IMR-90 (cell line): Measurements from ENCODE around the gene KCNQ1. TPM values are rescaled to one million over a fixed set of nuclear protein-coding genes. Genes with fewer than 3 reads are reported as not detected.

ENCODE experiments used
- ATAC-seq: fragments of 200-7000 bp; cut with Tn5 transposase; 2 replicates; pipeline ENCODE4 v1.9.1; 2020; ENCODE audit warnings: low read depth, mild to moderate bottlenecking, moderate library complexity
- BruUV-seq: library from RNA; stranded (reverse); fragments of 400-500 nt; replicated peaks from 2 replicates; lab custom pipeline; 2021; lab: Mats Ljungman, UMichigan
- CTCF ChIA-PET: fragments of 300-600 bp; formaldehyde crosslinking; extraction: SDS; loops from one replicate; lab custom pipeline; 2021; ENCODE audit warnings: antibody characterized with exemption; lab: Yijun Ruan, JAX
- POLR2A ChIA-PET: fragments of 300-600 bp; sonication (Branson Sonifier 250); formaldehyde crosslinking; loops from one replicate; lab custom pipeline; 2022; ENCODE audit warnings: antibody characterized with exemption; ENCODE audit not compliant: unreplicated experiment; lab: Charles Lee
- DNase-seq: peaks from one replicate; pipeline ENCODE4 v3.0.0; 2013
- H2AFZ ChIP-seq: replicated peaks from 2 replicates; pipeline ENCODE3; 2013; ENCODE audit warnings: low read length, mild to moderate bottlenecking; ENCODE audit not compliant: poor library complexity
- H2AK5ac ChIP-seq: 2 replicates; pipeline ENCODE4 v1.6.1; 2013; ENCODE audit warnings: low read depth, low read length, inconsistent platforms
- H2AK9ac ChIP-seq: replicated peaks from 2 replicates; pipeline ENCODE3; 2013; ENCODE audit warnings: mild to moderate bottlenecking, low read depth, low read length, moderate library complexity; ENCODE audit not compliant: poor library complexity
- H2BK120ac ChIP-seq: 2 replicates; pipeline ENCODE4 v1.6.1; 2013; ENCODE audit warnings: low read depth, low read length, inconsistent platforms
- H2BK15ac ChIP-seq: 3 replicates; pipeline ENCODE4 v1.6.1; 2013; ENCODE audit warnings: low read depth, low read length, inconsistent platforms
- H2BK20ac ChIP-seq: 2 replicates; pipeline ENCODE4 v1.6.1; 2013; ENCODE audit warnings: low read depth, mild to moderate bottlenecking, inconsistent platforms, low read length, moderate library complexity
- H2BK5ac ChIP-seq: 2 replicates; pipeline ENCODE4 v1.6.1; 2013; ENCODE audit warnings: mild to moderate bottlenecking, low read depth, low read length, inconsistent platforms; ENCODE audit not compliant: poor library complexity, severe bottlenecking
- H3K14ac ChIP-seq: replicated peaks from 2 replicates; pipeline ENCODE4 v1.6.1; 2013; ENCODE audit warnings: low read depth, low read length, inconsistent platforms
- H3K18ac ChIP-seq: 2 replicates; pipeline ENCODE4 v1.6.1; 2013; ENCODE audit warnings: low read depth, low read length, control low read depth
- H3K23ac ChIP-seq: 2 replicates; pipeline ENCODE4 v1.6.1; 2013; ENCODE audit warnings: low read depth, low read length, inconsistent platforms
- H3K27ac ChIP-seq: 2 replicates; pipeline ENCODE4 v1.5.1; 2013; ENCODE audit warnings: mild to moderate bottlenecking, control low read depth, low read length; ENCODE audit not compliant: insufficient read depth
- H3K27me3 ChIP-seq: 2 replicates; pipeline ENCODE4 v1.6.1; 2013; ENCODE audit warnings: low read length; ENCODE audit not compliant: control insufficient read depth, insufficient read depth
- H3K36me3 ChIP-seq: 2 replicates; pipeline ENCODE4 v1.6.1; 2013; ENCODE audit warnings: low read length, mixed read lengths; ENCODE audit not compliant: control insufficient read depth, insufficient read depth
- H3K4ac ChIP-seq: 2 replicates; pipeline ENCODE4 v1.6.1; 2013; ENCODE audit warnings: low read depth, low read length, inconsistent platforms
- H3K4me1 ChIP-seq: 2 replicates; pipeline ENCODE4 v1.6.1; 2013; ENCODE audit warnings: low read length, mixed read lengths; ENCODE audit not compliant: control insufficient read depth, insufficient read depth
- H3K4me2 ChIP-seq: 2 replicates; pipeline ENCODE4 v1.6.1; 2013; ENCODE audit warnings: low read depth, mild to moderate bottlenecking, control low read depth, low read length, moderate library complexity
- H3K4me3 ChIP-seq: 2 replicates; pipeline ENCODE4 v1.5.1; 2013; ENCODE audit warnings: low read depth, mild to moderate bottlenecking, control low read depth, low read length, moderate library complexity; ENCODE audit not compliant: insufficient read depth
- H3K56ac ChIP-seq: 2 replicates; pipeline ENCODE4 v1.6.1; 2013; ENCODE audit warnings: low read length, inconsistent platforms; ENCODE audit not compliant: insufficient read depth; ENCODE audit errors: extremely low read depth
- H3K79me1 ChIP-seq, 2 experiments: 2 replicates each; pipeline ENCODE4 v1.6.1; 2013; ENCODE audit warnings: low read length in 2 of 2, inconsistent platforms in 1 of 2, low read depth in 1 of 2
- H3K9ac ChIP-seq: 2 replicates; pipeline ENCODE4 v1.6.1; 2013; ENCODE audit warnings: low read depth, low read length, control low read depth
- H3K9me1 ChIP-seq: 2 replicates; pipeline ENCODE4 v1.6.1; 2013; ENCODE audit warnings: low read length, inconsistent platforms; ENCODE audit not compliant: insufficient read depth
- H3K9me3 ChIP-seq: 2 replicates; pipeline ENCODE4 v1.6.1; 2013; ENCODE audit warnings: low read length; ENCODE audit not compliant: control insufficient read depth, insufficient read depth
- H4K20me1 ChIP-seq: 2 replicates; pipeline ENCODE4 v1.6.1; 2013; ENCODE audit warnings: low read length, inconsistent platforms; ENCODE audit not compliant: insufficient read depth
- H4K5ac ChIP-seq: 2 replicates; pipeline ENCODE4 v1.6.1; 2013; ENCODE audit warnings: mild to moderate bottlenecking, low read depth, low read length, control low read depth
- H4K8ac ChIP-seq, 2 experiments: 2 replicates each; pipeline ENCODE4 v1.6.1; 2013; ENCODE audit warnings: low read depth in 2 of 2, low read length in 2 of 2, control low read depth in 1 of 2, inconsistent platforms in 1 of 2
- H4K91ac ChIP-seq: 2 replicates; pipeline ENCODE4 v1.6.1; 2013; ENCODE audit warnings: low read depth, low read length, inconsistent platforms; ENCODE audit not compliant: insufficient read depth
- BHLHE40 ChIP-seq: fragments of 150-350 bp; IDR thresholded peaks from 2 replicates; pipeline ENCODE4 v1.6.1; 2016; ENCODE audit warnings: mild to moderate bottlenecking, low read depth, low read length
- CEBPB ChIP-seq: IDR thresholded peaks from 2 replicates; pipeline ENCODE4 v1.6.1; 2012; ENCODE audit warnings: low read depth, low read length, improper control_type of control experiment
- CHD1 ChIP-seq: IDR thresholded peaks from 2 replicates; pipeline ENCODE4 v1.6.1; 2012; ENCODE audit warnings: low read depth, low read length, improper control_type of control experiment
- FOS ChIP-seq: fragments of 150-350 bp; IDR thresholded peaks from 2 replicates; pipeline ENCODE4 v1.6.1; 2016; ENCODE audit warnings: low read depth, low read length
- MAFK ChIP-seq: IDR thresholded peaks from 2 replicates; pipeline ENCODE4 v1.6.1; 2012; ENCODE audit warnings: low read depth, low read length, improper control_type of control experiment
- MAZ ChIP-seq: IDR thresholded peaks from 2 replicates; pipeline ENCODE4 v1.6.1; 2012; ENCODE audit warnings: low read depth, mild to moderate bottlenecking, low read length, improper control_type of control experiment, moderate library complexity, borderline replicate concordance
- NFE2L2 ChIP-seq: fragments of 150-350 bp; IDR thresholded peaks from 2 replicates; pipeline ENCODE4 v1.6.1; 2016; ENCODE audit warnings: low read depth, mild to moderate bottlenecking, low read length
- POLR2A ChIP-seq: IDR thresholded peaks from 2 replicates; pipeline ENCODE4 v1.6.1; 2012; ENCODE audit warnings: mild to moderate bottlenecking, low read depth, low read length
- RFX5 ChIP-seq: IDR thresholded peaks from 2 replicates; pipeline ENCODE4 v1.8.0; 2012; ENCODE audit warnings: low read depth, mild to moderate bottlenecking, low read length, moderate library complexity
- WGBS, 2 experiments: methylation state at CpG; one replicate each; pipeline versions ENCODE4 v1.1.5 to v1.1.7; 2013; ENCODE audit warnings: missing lambda C conversion rate in 2 of 2; ENCODE audit not compliant: insufficient read length in 1 of 2; ENCODE audit errors: extremely low coverage in 2 of 2; 5-methylcytosine and 5-hydroxymethylcytosine counted together
- dilution Hi-C: fragments of 300-500 bp; cut with HindIII; formaldehyde crosslinking; loops from one replicate; pipeline ENCODE4 v1.14.3; 2018; ENCODE audit warnings: low sequenced_read_pairs; ENCODE audit not compliant: unreplicated experiment
- in situ Hi-C: fragments of 300-500 bp; cut with MboI; formaldehyde crosslinking; loops from 3 replicates; pipeline ENCODE4 v1.14.3; 2019; ENCODE audit warnings: low sequenced_read_pairs, inconsistent platforms, mixed read lengths
- intact Hi-C: fragments of 100-400 bp; cut with micrococcal nuclease; formaldehyde crosslinking; loops from 2 replicates; pipeline ENCODE4 v1.10.0; 2022
- polyA plus RNA-seq, 3 experiments: library from polyadenylated mRNA; depleted of rRNA; stranded (reverse); fragments of >200 nt; gene quantifications; 2 replicates each; pipeline ENCODE4 v1.2.3, GENCODE V29; 2012; ENCODE audit warnings: low replicate concordance in 1 of 3
- total RNA-seq: library from RNA; depleted of rRNA; stranded (reverse); fragments of >200 nt; gene quantifications from 2 replicates; pipeline ENCODE4 v1.2.3, GENCODE V29; 2012
- TF ChIP-seq, protein P1 (sequence below): fragments of 150-350 bp; IDR thresholded peaks from 2 replicates; pipeline ENCODE4 v1.6.1; 2017; ENCODE audit warnings: mild to moderate bottlenecking, antibody characterized with exemption, low read length, low read depth

KCNQ1 gene
- total and polyA plus RNA-seq, 2 of the 4 experiments (the other 2 are of a cell fraction), result 0.07 TPM; not detected in 1

DNA sequence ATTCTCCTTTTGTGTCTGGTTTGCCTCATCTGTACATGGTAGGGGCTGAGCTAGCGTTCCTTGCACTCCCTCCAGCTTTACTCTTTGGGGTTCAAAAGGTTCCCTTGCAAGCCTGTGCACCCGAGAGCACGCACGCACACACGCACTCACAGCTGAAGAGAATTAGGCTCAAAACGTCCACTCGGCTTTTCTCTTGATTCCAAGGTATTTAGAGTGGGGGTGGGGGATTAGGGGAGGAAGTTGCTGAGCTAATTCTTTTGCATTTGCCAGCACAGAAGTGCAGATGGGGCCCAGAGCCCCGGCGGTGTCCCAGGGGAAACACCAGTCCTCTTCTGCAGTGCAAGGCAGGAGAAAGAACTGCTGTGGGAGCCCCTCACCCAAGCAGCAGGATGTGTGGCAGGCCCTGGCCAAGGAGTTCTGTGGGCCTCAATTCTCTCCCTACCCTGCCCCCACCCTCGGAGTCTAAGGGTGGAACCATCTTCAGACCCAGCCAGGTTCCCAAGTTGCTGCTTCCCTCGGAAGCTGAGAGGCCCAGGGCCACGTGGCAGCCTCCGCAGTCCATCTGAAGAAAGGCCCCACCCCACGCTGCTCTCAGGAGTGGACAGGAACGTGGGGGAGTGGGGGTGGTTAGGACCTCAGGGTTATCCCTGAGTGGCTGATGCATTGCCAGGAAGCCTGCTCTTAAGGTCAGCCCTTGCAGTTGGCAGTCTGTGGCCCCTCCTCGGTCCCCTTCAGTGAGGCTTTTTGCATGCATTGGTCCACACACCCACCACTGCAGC is 258.7 kb downstream of the KCNQ1 start:
- peaks cover 5% of the 10 kb centered on the region; the same call in 1 of the 2 replicates for H3K9me3 ChIP-seq
- no peak overlapping the region for H4K8ac ChIP-seq
- ATAC-seq (no peak), DNase-seq (no peak)
- no peak overlapping the region for H2AK9ac ChIP-seq
- no peak overlapping the region for H2BK15ac ChIP-seq
- peaks cover 6% of the 10 kb centered on the region; the same call in 1 of the 2 replicates for H3K4me1 ChIP-seq
- H3K18ac ChIP-seq, result no peak overlapping the region
- no peak overlapping the region for H3K9ac ChIP-seq
- H4K20me1 ChIP-seq, result peaks cover 7% of the 10 kb centered on the region
- intact Hi-C loops (no loop called here), dilution Hi-C loops (no loop called here), in situ Hi-C loops (no loop called here)
- no peak overlapping the region for H2BK20ac ChIP-seq
- H3K27me3 ChIP-seq, result peaks cover 11% of the 10 kb centered on the region
- no TSS peak for BruUV-seq
- H4K5ac ChIP-seq, result no peak overlapping the region
- H2BK120ac ChIP-seq, result no peak overlapping the region
- 43% methylated on average over 7 of the region's 16 CpGs; no CpG with 5 or more reads in 1 of the 2 experiments for WGBS, 2 experiments
- H3K56ac ChIP-seq, result no peak overlapping the region
- TF ChIP-seq MAFK, result no peak
- TF ChIP-seq, protein P1, sequence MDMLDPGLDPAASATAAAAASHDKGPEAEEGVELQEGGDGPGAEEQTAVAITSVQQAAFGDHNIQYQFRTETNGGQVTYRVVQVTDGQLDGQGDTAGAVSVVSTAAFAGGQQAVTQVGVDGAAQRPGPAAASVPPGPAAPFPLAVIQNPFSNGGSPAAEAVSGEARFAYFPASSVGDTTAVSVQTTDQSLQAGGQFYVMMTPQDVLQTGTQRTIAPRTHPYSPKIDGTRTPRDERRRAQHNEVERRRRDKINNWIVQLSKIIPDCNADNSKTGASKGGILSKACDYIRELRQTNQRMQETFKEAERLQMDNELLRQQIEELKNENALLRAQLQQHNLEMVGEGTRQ, result no peak
- TF ChIP-seq POLR2A, result no peak
- TF ChIP-seq RFX5, result no peak
- TF ChIP-seq MAZ, result no peak
- TF ChIP-seq FOS, result no peak
- TF ChIP-seq CHD1, result no peak
- TF ChIP-seq NFE2L2, result no peak
- no peak for TF ChIP-seq CEBPB
- no peak for TF ChIP-seq BHLHE40
- no peaks in the 10 kb centered on the region for H3K36me3 ChIP-seq
- ChIA-PET CTCF (no interaction called here), POLR2A (no interaction called here)
- no peak overlapping the region for H3K4ac ChIP-seq
- no peak overlapping the region for H3K23ac ChIP-seq
- no peak overlapping the region for H2AK5ac ChIP-seq
- no peak overlapping the region for H3K14ac ChIP-seq
- H4K91ac ChIP-seq, result no peak overlapping the region
- H3K9me1 ChIP-seq, result no peaks in the 10 kb centered on the region
- no peak overlapping the region for H2AFZ ChIP-seq
- no peak overlapping the region for H3K4me2 ChIP-seq
- no peak overlapping the region for H3K27ac ChIP-seq
- peaks cover 0 to 6% of the 10 kb centered on the region in 2 experiments; a peak in 1 of 4 replicates for H3K79me1 ChIP-seq
- H2BK5ac ChIP-seq, result no peak overlapping the region
- H3K4me3 ChIP-seq, result no peak overlapping the region
